Endothelial cell of umbilical vein (primary cell): ENCODE data around the gene IL6. TPM values are rescaled to one million over a fixed set of nuclear protein-coding genes. Genes with fewer than 3 reads are reported as not detected.

Source experiments
- BruUV-seq: library from RNA; stranded (reverse); fragments of 400-500 nt; replicated peaks from 2 replicates; lab custom pipeline; 2021; lab: Mats Ljungman, UMichigan
- CTCF ChIA-PET: fragments of 300-600, 350-600 bp; sonication (Branson Sonifier 250); formaldehyde crosslinking; loops from one replicate; lab custom pipeline; 2021; ENCODE audit warnings: antibody characterized with exemption, inconsistent platforms; lab: Charles Lee
- POLR2A ChIA-PET: fragments of 300-600, 350-600 bp; sonication (Branson Sonifier 250); formaldehyde crosslinking; loops from one replicate; lab custom pipeline; 2021; ENCODE audit warnings: antibody characterized with exemption, inconsistent platforms; lab: Charles Lee
- DNase-seq: peaks from one replicate; pipeline ENCODE4 v3.0.0-alpha.2; 2011; ENCODE audit warnings: low read depth, low spot score
- FAIRE-seq: peaks from 2 replicates; lab custom pipeline; 2011; peaks lifted over from hg19 to GRCh38; lab: Jason Lieb, UNC
- H2AFZ ChIP-seq: 2 replicates; pipeline ENCODE4 v1.6.0; 2012; ENCODE audit warnings: low read depth, low read length, control low read depth, inconsistent platforms
- H3K27ac ChIP-seq: 2 replicates; pipeline ENCODE4 v1.5.1; 2011; ENCODE audit warnings: low read depth, mild to moderate bottlenecking, control low read depth, low read length, moderate library complexity; ENCODE audit not compliant: insufficient read depth
- H3K27me3 ChIP-seq, 2 experiments: 2 replicates each; pipeline versions ENCODE4 v1.6.0 to v1.6.1; 2011; ENCODE audit warnings: low read length in 2 of 2, mixed read lengths in 1 of 2; ENCODE audit not compliant: control insufficient read depth in 2 of 2, insufficient read depth in 2 of 2
- H3K36me3 ChIP-seq, 2 experiments: 2 replicates in 1 of 2; 3 replicates in 1 of 2; pipeline ENCODE4 v1.5.1; 2011; ENCODE audit warnings: low read length in 2 of 2, mild to moderate bottlenecking in 1 of 2, moderate library complexity in 1 of 2; ENCODE audit not compliant: control insufficient read depth in 2 of 2, insufficient read depth in 2 of 2; ENCODE audit errors: extremely low read depth in 1 of 2
- H3K4me1 ChIP-seq: 3 replicates; pipeline ENCODE4 v1.5.1; 2011; ENCODE audit warnings: mild to moderate bottlenecking, low read length; ENCODE audit not compliant: control insufficient read depth, insufficient read depth; ENCODE audit errors: extremely low read depth
- H3K4me2 ChIP-seq: 2 replicates; pipeline ENCODE4 v1.6.1; 2011; ENCODE audit warnings: low read length, control low read depth, mixed read lengths; ENCODE audit not compliant: insufficient read depth
- H3K4me3 ChIP-seq, 3 experiments: fragments of 200-600 bp in 1 of 3; sonication (generic), shearing (Covaris generic) in 1 of 3; replicated peaks in 1 of 3; 2 replicates each; pipeline ENCODE4 v1.5.1; 2011 to 2016; ENCODE audit warnings: control low read depth in 3 of 3, low read length in 3 of 3, mild to moderate bottlenecking in 2 of 3, inconsistent platforms in 1 of 3, low read depth in 1 of 3, moderate library complexity in 1 of 3; ENCODE audit not compliant: insufficient read depth in 1 of 3
- H3K79me2 ChIP-seq: 2 replicates; pipeline ENCODE4 v1.6.0; 2012; ENCODE audit warnings: low read length, inconsistent platforms; ENCODE audit not compliant: control insufficient read depth, insufficient read depth
- H3K9ac ChIP-seq: replicated peaks from 2 replicates; pipeline ENCODE3; 2011; ENCODE audit warnings: low read length, control low read depth; ENCODE audit not compliant: insufficient read depth; ENCODE audit errors: extremely low read depth
- H3K9me1 ChIP-seq: replicated peaks from 3 replicates; pipeline ENCODE4 v1.6.0; 2011; ENCODE audit warnings: mild to moderate bottlenecking, low read length; ENCODE audit not compliant: control insufficient read depth, insufficient read depth; ENCODE audit errors: extremely low read depth
- H3K9me3 ChIP-seq: replicated peaks from 2 replicates; pipeline ENCODE4 v1.5.1; 2012; ENCODE audit warnings: low read length, inconsistent platforms; ENCODE audit not compliant: control insufficient read depth, insufficient read depth
- H4K20me1 ChIP-seq: replicated peaks from 2 replicates; pipeline ENCODE3; 2011; ENCODE audit warnings: mild to moderate bottlenecking, low read length; ENCODE audit not compliant: control insufficient read depth, insufficient read depth; ENCODE audit errors: extremely low read depth
- CTCF ChIP-seq, 2 donors: IDR thresholded peaks; 1 replicate in 1 of 2; 2 replicates in 1 of 2; pipeline ENCODE4 v1.5.1; 2011; ENCODE audit warnings: low read length in 2 of 2, mild to moderate bottlenecking in 2 of 2, moderate library complexity in 2 of 2, control low read depth in 1 of 2, inconsistent platforms in 1 of 2, low read depth in 1 of 2; ENCODE audit not compliant: insufficient read depth in 1 of 2; ENCODE audit errors: extremely low read depth in 1 of 2
- EZH2 ChIP-seq: IDR thresholded peaks from 2 replicates; pipeline ENCODE4 v1.6.1; 2012; ENCODE audit warnings: borderline replicate concordance, low read depth, mild to moderate bottlenecking, moderate library complexity, low read length, inconsistent platforms; ENCODE audit not compliant: severe bottlenecking
- FOS ChIP-seq: IDR thresholded peaks from 2 replicates; pipeline ENCODE4 v1.6.1; 2011; ENCODE audit warnings: mild to moderate bottlenecking, low read length, moderate library complexity, borderline replicate concordance; ENCODE audit not compliant: insufficient read depth
- GATA2 ChIP-seq: IDR thresholded peaks from 2 replicates; pipeline ENCODE4 v1.7.0; 2011; ENCODE audit warnings: low read depth, mild to moderate bottlenecking, moderate library complexity, mixed read lengths, low read length; ENCODE audit not compliant: insufficient read length, insufficient read depth
- JUN ChIP-seq: IDR thresholded peaks from 2 replicates; pipeline ENCODE4 v1.6.1; 2011; ENCODE audit warnings: borderline replicate concordance, low read depth; ENCODE audit not compliant: insufficient read length, insufficient read depth
- MAX ChIP-seq: IDR thresholded peaks from 2 replicates; pipeline ENCODE4 v1.6.1; 2011; ENCODE audit not compliant: insufficient read depth, insufficient read length
- MYC ChIP-seq: IDR thresholded peaks from one replicate; pipeline ENCODE4 v1.6.1; 2011; ENCODE audit warnings: mild to moderate bottlenecking, low read depth, low read length
- POLR2A ChIP-seq: IDR thresholded peaks from 2 replicates; pipeline ENCODE4 v1.6.1; 2012; ENCODE audit warnings: low read depth, mild to moderate bottlenecking, control low read depth, low read length
- POLR2AphosphoS5 ChIP-seq: IDR thresholded peaks from 2 replicates; pipeline ENCODE4 v1.6.1; 2012; ENCODE audit warnings: low read depth, mild to moderate bottlenecking, control low read depth, low read length, moderate library complexity; ENCODE audit not compliant: insufficient read depth
- dilution Hi-C: fragments of 300-500 bp; cut with MboI; formaldehyde crosslinking; loops from one replicate; pipeline ENCODE4 v1.15.0; 2019; ENCODE audit warnings: low sequenced_read_pairs; ENCODE audit not compliant: extremely low pct_ligation_motif_present
- intact Hi-C: fragments of 100-400 bp; cut with micrococcal nuclease; formaldehyde crosslinking; loops from one replicate; pipeline ENCODE4 v1.10.0; 2022
- polyA plus RNA-seq, 4 experiments: library from polyadenylated mRNA; depleted of rRNA in 3 of 4; stranded (reverse) in 3 of 4; unstranded in 1 of 4; fragments of >200 nt; gene quantifications; 2 replicates each; pipeline versions ENCODE4 v1.2.1 to v1.2.3, GENCODE V29; 2011 to 2012; ENCODE audit warnings: missing spikeins in 1 of 4
- total RNA-seq: library from RNA; stranded (reverse); gene quantifications from 2 replicates; pipeline ENCODE4 v1.2.3, GENCODE V29; 2021

IL6 gene
- total and polyA plus RNA-seq, 2 donors (not counting 3 experiments of a cell fraction or from before 2014, with no cell fraction given), result 11.0 to 16.5 TPM

- no peak for TF ChIP-seq POLR2A
- TF ChIP-seq MAX, result no peak
- no peak for TF ChIP-seq MYC
- TF ChIP-seq FOS, result no peak
- TF ChIP-seq GATA2, result no peak
- TF ChIP-seq POLR2AphosphoS5, result no peak
- no peak for TF ChIP-seq JUN
- TF ChIP-seq EZH2, result no peak
- TF ChIP-seq CTCF (IDR thresholded peaks at IDR 0.05; ENCODE audit: extremely low read depth in 1 of 2, insufficient read depth in 1 of 2, low read depth in 1 of 2, low read length in 2 of 2), result no peak
These were observed 17.1 kb upstream of the IL6 start for GRCh38 chr7:22709857-22710256.

More at GRCh38 chr7:22709857-22710256, 17.1 kb upstream of the IL6 start:
- dilution Hi-C loops, result no loop called here
- intact Hi-C loops, result no loop called here
- no peak for FAIRE-seq
- Histone ChIP-seq H3K4me2 (no peak overlapping the region), H3K79me2 (no peaks in the 10 kb centered on the region), H2AFZ (no peak overlapping the region), H3K27ac (no peak overlapping the region), H4K20me1 (no peaks in the 10 kb centered on the region), H3K36me3 (no peaks in the 10 kb centered on the region), H3K9me1 (no peaks in the 10 kb centered on the region), H3K9me3 (no peaks in the 10 kb centered on the region), H3K27me3 (no peaks in the 10 kb centered on the region), H3K9ac (no peak overlapping the region), H3K4me1 (no peaks in the 10 kb centered on the region), H3K4me3 (no peak overlapping the region)
- POLR2A ChIA-PET, result no interaction called here
- no peak for DNase-seq
- no TSS peak for BruUV-seq
- CTCF ChIA-PET, result interaction anchor here (0.9 kb wide), 1 partner anchor 9 kb away, joined by 4 read pairs; no protein-coding TSS in a partner anchor
